Lower lobe of right lung (tissue), 2 donors: ENCODE data around the gene TACSTD2. TPM values are rescaled to one million over a fixed set of nuclear protein-coding genes. Genes with fewer than 3 reads are reported as not detected.
"Not testable (repeated sequence)": the region's sequence is repeated elsewhere in the genome, so short reads cannot be mapped to it uniquely, and the experiment has no call there.

Experiments
- ATAC-seq, 2 donors: fragments of 200-7000 bp; cut with Tn5 transposase; one replicate each; pipeline ENCODE4 v1.9.1; 2020 to 2022; ENCODE audit warnings: mild to moderate bottlenecking in 2 of 2, moderate library complexity in 2 of 2
- DNase-seq: peaks from one replicate; pipeline ENCODE4 v3.0.0-alpha.2; 2020
- H3K27ac ChIP-seq: fragments of 200-600 bp; one replicate; pipeline ENCODE4 v1.8.0; 2022
- H3K27me3 ChIP-seq: fragments of 200-600 bp; one replicate; pipeline ENCODE4 v1.8.0; 2022; ENCODE audit warnings: low read depth
- H3K36me3 ChIP-seq: fragments of 200-600 bp; one replicate; pipeline ENCODE4 v1.8.0; 2022; ENCODE audit warnings: mild to moderate bottlenecking
- H3K4me1 ChIP-seq: fragments of 200-600 bp; one replicate; pipeline ENCODE4 v1.8.0; 2022
- H3K4me3 ChIP-seq: fragments of 200-600 bp; one replicate; pipeline ENCODE4 v1.8.0; 2022; ENCODE audit warnings: mild to moderate bottlenecking
- H3K9me3 ChIP-seq: fragments of 200-600 bp; one replicate; pipeline ENCODE4 v1.8.0; 2022
- intact Hi-C: fragments of 100-400 bp; cut with DNase I; formaldehyde crosslinking; loops from one replicate; pipeline ENCODE4 v1.11.0; 2022
- total RNA-seq: library from RNA; stranded (reverse); fragmentation: NEBNext Ultra II Directional; extraction: Animal tissue kit (Norgen Biotek cat#: 25700); gene quantifications from one replicate; pipeline ENCODE4 v1.2.1, GENCODE V29; 2021
- TF ChIP-seq, protein P1 (sequence below): fragments of 200-600 bp; IDR thresholded peaks from one replicate; pipeline ENCODE4 v1.8.0; 2022; ENCODE audit warnings: antibody characterized with exemption, mild to moderate bottlenecking
- donor health status: DM: no; HTN: yes; CAD: no; lungs with severe emphysema.

TACSTD2 gene
- total RNA-seq, 1 donor from 2014 or later = 69.9 TPM

DNA sequence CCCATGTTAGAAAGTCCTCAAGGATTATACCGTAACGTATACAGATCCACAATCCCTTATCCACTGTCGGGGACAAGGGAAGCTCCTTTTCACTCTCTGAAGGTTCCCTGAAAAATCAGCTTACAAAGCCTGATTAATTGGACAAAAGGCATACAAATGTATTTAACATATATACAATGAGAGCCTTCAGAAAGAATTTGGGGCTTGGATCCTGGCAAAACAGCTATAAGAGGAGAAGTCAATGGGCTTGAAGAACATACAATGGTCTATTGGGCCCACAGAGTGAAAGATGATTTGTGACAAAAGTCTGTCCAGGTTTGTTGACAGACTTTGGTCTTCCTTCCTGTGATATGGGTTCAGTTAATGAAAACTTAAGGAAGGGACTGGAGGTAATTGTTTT is 10.7 kb downstream of the TACSTD2 start:
- Histone ChIP-seq H3K36me3 (no peaks in the 10 kb centered on the region), H3K27ac (no peak overlapping the region), H3K9me3 (no peaks in the 10 kb centered on the region), H3K27me3 (no peaks in the 10 kb centered on the region), H3K4me1 (no peaks in the 10 kb centered on the region), H3K4me3 (no peak overlapping the region)
- intact Hi-C loops = no loop called here
- TF ChIP-seq, protein P1, sequence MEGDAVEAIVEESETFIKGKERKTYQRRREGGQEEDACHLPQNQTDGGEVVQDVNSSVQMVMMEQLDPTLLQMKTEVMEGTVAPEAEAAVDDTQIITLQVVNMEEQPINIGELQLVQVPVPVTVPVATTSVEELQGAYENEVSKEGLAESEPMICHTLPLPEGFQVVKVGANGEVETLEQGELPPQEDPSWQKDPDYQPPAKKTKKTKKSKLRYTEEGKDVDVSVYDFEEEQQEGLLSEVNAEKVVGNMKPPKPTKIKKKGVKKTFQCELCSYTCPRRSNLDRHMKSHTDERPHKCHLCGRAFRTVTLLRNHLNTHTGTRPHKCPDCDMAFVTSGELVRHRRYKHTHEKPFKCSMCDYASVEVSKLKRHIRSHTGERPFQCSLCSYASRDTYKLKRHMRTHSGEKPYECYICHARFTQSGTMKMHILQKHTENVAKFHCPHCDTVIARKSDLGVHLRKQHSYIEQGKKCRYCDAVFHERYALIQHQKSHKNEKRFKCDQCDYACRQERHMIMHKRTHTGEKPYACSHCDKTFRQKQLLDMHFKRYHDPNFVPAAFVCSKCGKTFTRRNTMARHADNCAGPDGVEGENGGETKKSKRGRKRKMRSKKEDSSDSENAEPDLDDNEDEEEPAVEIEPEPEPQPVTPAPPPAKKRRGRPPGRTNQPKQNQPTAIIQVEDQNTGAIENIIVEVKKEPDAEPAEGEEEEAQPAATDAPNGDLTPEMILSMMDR = no peak
- DNase-seq (no peak), ATAC-seq (no peak)

DNA sequence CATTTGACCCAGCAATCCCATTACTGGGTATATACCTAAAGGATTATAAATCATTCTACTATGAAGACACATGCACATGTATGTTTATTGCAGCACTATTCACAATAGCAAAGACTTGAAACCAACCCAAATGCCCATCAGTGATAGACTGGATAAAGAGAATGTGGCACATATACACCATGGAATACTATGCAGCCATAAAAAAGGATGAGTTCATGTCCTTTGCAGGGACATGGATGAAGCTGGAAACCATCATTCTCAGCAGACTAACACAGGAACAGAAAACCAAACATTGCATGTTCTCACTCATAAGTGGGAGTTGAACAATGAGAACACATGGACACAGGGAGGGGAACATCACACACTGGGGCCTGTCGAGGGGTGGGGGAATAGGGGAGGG is 13.3 kb downstream of the TACSTD2 start:
- intact Hi-C loops, DNase-seq: not testable (repeated sequence)

DNA sequence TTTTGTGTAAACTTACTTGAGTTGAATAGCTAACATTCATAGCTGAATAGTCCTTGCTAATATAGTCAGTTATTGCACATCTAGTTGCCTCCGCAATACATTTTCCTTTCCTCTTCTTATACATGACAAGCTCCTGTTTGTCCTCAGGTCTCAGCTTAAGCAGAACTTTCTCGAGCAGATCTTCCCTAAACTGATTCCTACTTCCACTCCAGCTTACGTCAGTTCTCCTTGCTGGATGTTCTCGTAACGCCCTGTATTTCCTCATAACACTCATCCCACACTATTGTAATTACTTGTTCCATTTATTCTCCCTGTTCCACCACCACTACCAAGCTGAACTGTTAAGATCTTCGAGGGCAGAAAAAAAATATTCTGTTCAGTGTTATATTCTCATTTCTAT is 15.4 kb downstream of the TACSTD2 start:
- Histone ChIP-seq H3K4me3 (no peak overlapping the region), H3K27me3 (no peaks in the 10 kb centered on the region), H3K9me3 (no peaks in the 10 kb centered on the region), H3K36me3 (no peaks in the 10 kb centered on the region), H3K4me1 (no peaks in the 10 kb centered on the region), H3K27ac (no peak overlapping the region)
- DNase-seq (no peak), ATAC-seq (peak; percentile 53 to 59)
- TF ChIP-seq, protein P1 = no peak
- intact Hi-C loops = no loop called here

More for the DNA sequence above, 13.3 kb downstream of the TACSTD2 start:
- not testable (repeated sequence) for H3K27ac ChIP-seq, ATAC-seq, H3K4me1 ChIP-seq, H3K9me3 ChIP-seq, H3K27me3 ChIP-seq, H3K36me3 ChIP-seq, H3K4me3 ChIP-seq

DNA sequence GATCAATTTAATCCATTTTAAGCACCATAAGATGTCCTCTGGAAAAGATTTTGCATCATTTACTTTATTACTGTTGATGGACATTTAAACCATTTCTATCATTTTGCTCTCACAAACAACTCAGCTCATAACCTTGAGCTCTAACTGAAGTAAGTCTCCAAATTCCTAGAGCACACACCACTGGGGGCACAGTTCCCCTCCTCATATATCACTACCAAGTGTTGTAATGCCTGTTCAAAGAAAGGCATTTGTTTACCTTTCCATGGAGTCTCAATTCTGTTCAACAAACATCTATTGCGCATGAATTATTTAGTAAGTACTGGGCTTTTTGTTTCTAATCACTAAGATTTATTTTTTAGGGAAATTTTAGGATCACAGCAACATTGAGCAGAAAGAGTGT is 21.7 kb downstream of the TACSTD2 start:
- ATAC-seq (no peak), DNase-seq (no peak)
- Histone ChIP-seq H3K9me3 (no peaks in the 10 kb centered on the region), H3K36me3 (no peaks in the 10 kb centered on the region), H3K4me3 (no peak overlapping the region), H3K27ac (no peak overlapping the region), H3K4me1 (no peaks in the 10 kb centered on the region), H3K27me3 (no peaks in the 10 kb centered on the region)
- intact Hi-C loops = no loop called here
- TF ChIP-seq, protein P1 = no peak

DNA sequence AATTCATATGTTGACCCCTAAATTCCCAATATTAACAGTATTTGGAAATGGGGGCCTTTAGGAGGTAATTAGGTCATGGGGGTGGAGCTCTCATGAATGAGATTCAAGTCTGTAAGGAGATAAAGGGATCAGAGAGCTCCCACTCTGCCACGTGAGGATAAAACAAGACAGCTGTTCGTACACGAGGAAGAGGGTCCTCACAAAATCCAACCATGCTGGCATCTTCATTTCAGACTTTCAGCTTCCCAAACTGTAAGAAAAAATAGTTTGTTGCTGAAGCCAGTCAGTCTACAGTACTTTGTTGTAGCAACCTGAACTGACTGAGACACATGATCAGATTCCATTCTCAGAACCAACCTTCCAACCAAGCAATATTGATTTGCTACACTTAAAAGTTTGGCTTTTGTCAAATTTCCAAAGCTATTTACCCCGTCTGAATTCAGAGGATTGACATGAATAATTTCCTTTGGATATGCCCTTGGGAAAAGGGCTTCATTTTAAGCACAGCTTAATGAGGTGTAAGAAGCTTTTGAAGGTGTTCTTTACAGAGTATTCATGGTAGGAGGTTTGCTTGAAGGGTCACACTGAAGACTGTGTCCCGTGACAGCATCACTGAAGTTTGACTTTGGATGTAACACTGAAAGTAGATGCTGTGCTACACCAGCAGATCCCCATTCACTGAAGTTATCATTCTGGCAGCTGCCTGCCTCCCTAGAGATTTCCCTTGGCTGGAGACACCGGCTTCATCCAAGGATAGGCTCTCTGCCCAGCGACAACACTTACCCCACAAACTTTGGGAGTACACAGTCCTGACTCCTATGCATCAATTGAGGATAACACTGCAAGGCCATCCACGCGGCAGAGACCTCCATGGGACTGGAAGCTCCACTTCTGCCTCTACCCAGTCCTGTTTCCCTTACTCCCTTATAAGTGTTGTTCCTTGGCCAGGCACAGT is 25.6 kb downstream of the TACSTD2 start:
- intact Hi-C loops = no loop called here
- H3K4me3 ChIP-seq = no peak overlapping the region
- no peaks in the 10 kb centered on the region for H3K9me3 ChIP-seq
- no peaks in the 10 kb centered on the region for H3K4me1 ChIP-seq
- no peak for DNase-seq
- H3K27me3 ChIP-seq = no peaks in the 10 kb centered on the region
- no peak for ATAC-seq
- no peaks in the 10 kb centered on the region for H3K36me3 ChIP-seq
- TF ChIP-seq, protein P1 = no peak
- H3K27ac ChIP-seq = no peak overlapping the region

DNA sequence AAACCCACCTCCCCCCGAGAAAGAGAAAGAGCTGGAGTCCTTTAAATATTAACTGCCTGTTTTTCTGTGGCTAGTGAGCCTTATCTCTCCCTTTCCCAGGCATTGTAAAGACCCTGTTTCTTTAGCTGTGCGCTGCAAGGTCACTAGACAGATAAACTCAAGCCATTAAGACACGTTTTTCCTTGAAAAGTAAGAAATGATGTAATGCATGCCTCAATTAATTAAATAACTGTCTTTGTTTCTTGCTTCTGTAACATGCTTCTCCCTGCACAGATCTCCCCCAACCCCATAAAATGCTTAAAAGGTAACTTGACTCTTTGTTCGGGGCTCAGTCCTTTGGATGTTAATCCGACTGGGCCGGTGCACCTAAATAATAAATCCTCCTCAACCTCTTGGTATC is 27.8 kb downstream of the TACSTD2 start:
- ATAC-seq, intact Hi-C loops, H3K27me3 ChIP-seq, H3K36me3 ChIP-seq, DNase-seq, H3K27ac ChIP-seq, H3K9me3 ChIP-seq, H3K4me3 ChIP-seq: not testable (repeated sequence)
- H3K4me1 ChIP-seq = peaks cover 12% of the 10 kb centered on the region
